GM18870 (cell line): Measurements from ENCODE around the gene LUZP1.
"Not testable (repeated sequence)": the region's sequence is repeated elsewhere in the genome, so short reads cannot be mapped to it uniquely, and the experiment has no call there.

Source experiments
- ATAC-seq: cut with Tn5 transposase; IDR thresholded peaks from one replicate; pipeline ENCODE4 v1.9.1; 2021; ENCODE audit warnings: moderate library complexity; ENCODE audit not compliant: unreplicated experiment

Gene LUZP1

GRCh38 chr1:23168445-23169194 is at the start of gene LUZP1:
TSS of gene LUZP1 (minus strand) at chr1:23168856.
- ATAC-seq, result no peak

GRCh38 chr1:23217421-23218115 is 48.9 kb upstream of the LUZP1 start, which contains the start of gene HTR1D:
TSS of gene HTR1D (minus strand) at chr1:23217502. CDS start at chr1:23194219, 23,283 bp downstream.
- no peak for ATAC-seq

GRCh38 chr1:23216771-23217420 is 48.2 kb upstream of the LUZP1 start:
- no peak for ATAC-seq

DNA sequence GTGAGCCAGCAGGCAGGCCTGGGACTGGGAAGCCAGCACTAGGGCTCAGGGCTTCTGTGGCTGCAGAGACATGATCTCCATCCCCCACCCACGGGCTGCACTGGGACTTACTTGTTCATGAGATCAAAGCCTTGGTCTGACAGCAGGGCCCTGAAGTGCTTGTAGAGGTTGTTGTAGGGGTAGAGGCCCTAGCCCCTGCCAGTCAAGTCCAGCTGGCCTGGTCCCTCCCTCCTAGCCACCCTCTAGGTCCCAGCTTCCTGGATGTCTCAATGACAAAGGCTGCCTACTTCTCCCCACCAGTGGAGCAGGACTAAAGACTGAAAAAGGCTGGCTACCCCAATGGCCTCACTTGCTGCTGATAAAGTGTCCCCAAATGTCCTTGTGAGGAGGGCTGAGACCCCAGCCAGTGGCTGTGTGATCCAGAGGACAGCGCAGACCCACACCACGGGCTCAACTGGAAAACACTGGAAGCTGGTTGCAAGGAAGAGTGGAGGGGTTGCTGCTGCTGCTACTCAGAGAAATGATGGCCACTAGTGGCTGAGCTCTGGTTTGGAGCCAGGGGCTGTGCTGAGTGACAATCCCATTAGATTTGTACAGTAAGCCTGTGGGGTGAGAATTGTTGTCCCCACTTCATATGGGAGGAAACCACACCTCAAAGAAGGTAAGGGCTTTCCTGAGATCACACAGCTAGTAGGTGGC is 47.2 kb upstream of the LUZP1 start:
- no peak for ATAC-seq

DNA sequence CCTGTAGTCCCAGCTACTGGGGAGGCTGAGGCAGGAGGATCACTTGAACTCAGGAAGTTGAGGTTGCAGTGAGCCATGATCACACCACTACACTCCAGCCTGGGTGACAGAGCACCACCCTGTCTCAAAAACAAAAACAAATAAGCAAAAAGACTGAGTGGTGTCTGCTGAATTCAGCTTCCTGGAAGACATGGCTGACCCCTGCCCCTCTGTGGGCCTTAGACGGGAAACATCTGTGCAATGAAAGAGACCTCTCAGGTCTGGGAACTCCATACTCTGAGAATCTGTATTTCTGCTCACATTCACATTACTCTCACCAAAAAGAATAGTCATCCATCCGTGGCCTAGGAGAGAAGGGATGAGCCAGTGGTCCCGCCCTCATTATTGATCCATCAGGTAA is 46.6 kb upstream of the LUZP1 start:
- ATAC-seq, result no peak

GRCh38 chr1:23214640-23215039 is 46.0 kb upstream of the LUZP1 start:
- no peak for ATAC-seq

DNA sequence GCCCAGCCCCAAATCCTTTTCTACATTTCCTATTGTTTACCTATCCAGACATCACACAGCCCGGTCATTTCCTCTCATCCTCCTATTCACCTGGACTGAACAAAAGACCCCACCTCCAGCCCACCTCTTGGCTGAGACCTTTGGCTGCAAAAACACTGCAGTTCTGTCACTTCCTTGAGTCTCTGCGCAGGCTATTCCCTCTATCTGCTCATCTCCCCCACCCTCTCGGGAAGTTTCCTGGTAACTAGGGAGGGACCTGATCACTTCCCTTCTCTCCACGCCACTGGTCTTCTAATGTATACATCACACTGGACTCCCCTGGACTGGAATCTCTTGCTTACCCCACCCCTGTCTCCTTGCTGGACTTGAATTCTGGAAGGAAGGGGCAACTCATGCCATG is 43.3 kb upstream of the LUZP1 start:
- no peak for ATAC-seq

DNA sequence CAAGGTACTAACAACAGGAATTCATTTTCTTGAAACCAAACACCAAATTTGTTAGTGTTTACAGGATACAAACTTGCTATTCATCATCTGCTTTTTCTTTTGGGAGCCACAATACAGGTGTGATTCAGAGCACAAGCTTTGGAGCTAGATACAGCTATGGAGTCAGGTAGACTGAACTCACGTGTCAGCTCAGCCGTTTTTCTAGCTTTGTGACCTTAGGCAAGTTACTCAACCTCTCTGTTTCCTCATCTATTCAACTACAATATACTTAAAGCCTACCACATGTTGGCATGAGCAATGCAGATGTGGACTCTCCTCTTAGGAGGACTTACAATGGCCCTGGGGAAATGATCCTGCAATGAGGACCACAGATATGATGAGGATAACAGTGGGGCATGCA is 42.3 kb upstream of the LUZP1 start:
- no peak for ATAC-seq

DNA sequence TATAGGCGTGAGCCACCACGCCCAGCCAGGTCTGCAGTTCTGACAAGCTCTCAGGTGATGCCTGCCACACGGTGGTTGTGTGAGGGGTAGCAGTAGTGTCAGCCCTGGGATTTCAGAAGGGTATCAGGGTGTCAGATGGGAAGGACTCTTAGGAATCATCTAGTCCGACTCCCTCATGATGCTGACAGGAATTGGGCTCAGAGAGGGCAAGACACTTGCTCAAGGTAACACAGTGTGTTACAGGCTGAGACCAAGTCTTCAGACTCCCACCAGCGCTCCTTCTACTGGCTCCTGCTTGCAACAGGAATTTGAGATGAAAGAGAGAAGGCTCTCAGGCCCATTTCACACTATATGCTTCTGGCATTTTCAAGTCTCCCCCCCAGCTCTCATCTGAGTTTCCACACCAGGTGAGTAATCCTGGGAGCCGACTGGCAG is 41.7 kb upstream of the LUZP1 start:
- ATAC-seq, result no peak

DNA sequence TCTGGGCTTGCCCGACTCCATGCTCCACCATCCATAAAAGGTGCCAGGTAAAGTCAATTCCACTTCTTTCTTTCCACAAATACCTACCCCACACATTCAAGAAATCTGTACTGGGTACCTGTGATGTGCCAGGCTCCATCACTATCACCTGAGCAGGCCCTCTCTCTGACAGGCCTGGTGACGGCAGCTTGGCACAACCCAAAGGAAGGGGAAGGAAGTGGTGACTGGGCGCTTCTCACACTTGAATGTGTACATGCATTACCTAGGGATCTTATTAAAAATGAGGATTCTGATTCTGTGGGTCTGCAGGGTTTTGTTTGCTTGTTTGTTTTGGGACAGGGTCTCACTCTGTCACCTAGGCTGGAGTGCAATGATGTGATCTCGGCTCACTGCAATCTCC is 41.1 kb upstream of the LUZP1 start:
- no peak for ATAC-seq

- no peak for ATAC-seq
Measured at GRCh38 chr1:23208527-23208926, 39.9 kb upstream of the LUZP1 start.

GRCh38 chr1:23207733-23208132 is 39.1 kb upstream of the LUZP1 start:
- ATAC-seq, result not testable (repeated sequence)

DNA sequence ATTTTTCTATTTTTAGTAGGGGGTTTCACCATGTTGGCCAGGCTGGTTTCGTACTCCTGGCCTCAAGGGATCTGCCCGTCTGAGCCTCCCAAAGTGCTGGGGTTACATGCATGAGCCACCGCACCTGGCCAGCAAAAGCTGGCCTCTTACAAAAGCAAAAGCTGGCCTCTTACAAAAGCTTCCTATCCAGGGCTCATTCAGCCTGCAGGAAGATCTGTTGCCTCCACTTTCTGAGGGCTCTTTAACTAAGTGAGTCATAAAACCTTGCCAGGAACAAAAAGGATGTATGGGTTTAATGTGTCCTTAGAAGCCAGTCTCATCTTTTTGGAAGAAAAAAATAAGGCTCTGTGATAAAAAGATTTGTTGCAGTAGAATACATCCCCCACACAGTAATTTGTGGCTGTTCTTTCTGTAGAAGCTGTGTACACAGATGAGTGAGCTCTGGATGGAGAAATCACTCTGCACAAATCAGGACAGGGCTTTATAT is 33.6 kb upstream of the LUZP1 start:
- no peak for ATAC-seq

GRCh38 chr1:23200883-23201282 is 32.2 kb upstream of the LUZP1 start:
- no peak for ATAC-seq

GRCh38 chr1:23198373-23198772 is 29.7 kb upstream of the LUZP1 start:
- ATAC-seq, result no peak

DNA sequence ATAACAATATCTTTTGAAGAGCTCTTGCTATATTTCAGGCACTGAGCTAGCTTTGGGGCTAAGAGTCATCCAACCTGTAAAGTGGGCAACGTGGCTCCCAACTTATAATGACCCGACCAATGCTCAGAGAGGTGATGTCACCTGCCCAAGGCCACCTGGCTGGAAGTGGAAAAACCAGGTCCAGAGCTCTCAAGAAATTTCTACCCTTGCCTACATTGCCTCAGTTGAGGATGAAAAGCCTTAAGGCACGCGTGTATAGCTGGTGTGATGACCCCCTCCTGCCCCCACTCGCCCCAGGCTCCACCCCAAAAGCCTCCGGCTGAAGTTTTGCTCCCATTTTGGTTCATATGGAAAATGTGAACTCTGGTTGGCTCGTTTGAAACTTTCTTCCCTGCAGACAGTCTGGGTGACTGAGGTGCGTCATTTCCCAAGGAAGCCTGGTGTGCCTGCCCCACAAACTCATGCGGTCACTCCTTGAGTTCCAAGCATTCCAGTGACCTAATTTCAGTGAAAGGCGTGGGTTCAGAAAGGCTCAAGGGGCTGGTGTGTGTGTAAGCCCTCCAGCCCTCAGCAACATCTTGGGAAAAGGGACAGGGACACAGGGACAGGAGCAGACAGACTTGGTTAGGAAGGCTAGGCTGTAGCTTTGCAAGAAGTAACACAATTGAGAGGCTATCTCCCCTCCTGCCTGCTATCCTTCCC is 28.1 kb upstream of the LUZP1 start:
- no peak for ATAC-seq

DNA sequence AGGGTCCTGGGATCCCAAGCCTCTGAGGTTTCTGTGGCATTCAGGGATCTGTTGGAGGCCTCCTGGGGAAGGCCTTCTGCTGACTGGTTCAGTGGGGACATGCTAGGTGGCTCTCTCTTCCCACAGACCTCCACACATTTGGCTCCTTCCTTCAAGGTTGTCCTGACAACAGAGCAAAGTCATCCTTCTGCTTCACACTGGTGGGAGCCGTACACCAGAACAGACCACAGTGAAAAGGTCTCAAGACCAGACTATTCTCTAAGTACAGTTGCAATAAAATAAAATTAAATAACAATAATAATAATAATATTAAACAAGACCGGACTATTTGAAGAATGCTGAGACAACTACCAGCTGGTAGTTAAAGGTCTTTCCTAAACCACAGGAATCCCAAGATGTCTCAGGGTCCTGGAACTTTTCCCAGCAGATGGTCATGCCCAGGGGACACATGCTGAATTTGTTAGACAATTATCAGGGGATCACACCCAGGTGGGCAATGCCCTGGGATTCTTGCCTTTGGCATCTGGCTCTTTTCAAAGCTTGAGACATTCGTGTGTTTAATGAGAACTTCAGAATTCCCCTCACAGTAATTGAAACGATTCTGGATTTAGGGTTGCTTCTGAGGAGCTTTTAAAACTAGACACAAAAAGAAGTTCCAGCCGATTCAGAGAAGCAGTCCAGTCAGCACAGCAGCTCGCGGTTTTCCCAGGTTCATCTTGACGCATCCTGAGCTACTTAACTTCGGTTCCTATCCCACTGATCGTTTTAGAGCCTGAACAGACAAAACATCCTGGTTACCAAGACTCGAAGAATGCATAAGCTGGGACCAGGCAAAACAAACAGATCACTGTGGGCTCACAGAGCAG is 25.7 kb upstream of the LUZP1 start:
- ATAC-seq, result no peak

GRCh38 chr1:23193391-23194118 is 24.9 kb upstream of the LUZP1 start:
- ATAC-seq, result no peak

- ATAC-seq, result no peak
Measured at GRCh38 chr1:23191199-23191598, 22.5 kb upstream of the LUZP1 start.
